GM12878 (cell line): ENCODE measurements around the gene CEBPB. TPM values are rescaled to one million over a fixed set of nuclear protein-coding genes. Genes with fewer than 3 reads are reported as not detected.

Experiments used
- ATAC-seq: fragments of 200-7000 bp; cut with Tn5 transposase; 3 replicates; pipeline ENCODE4 v1.9.1; 2020; ENCODE audit warnings: mild to moderate bottlenecking, moderate library complexity
- BruUV-seq: library from RNA; stranded (reverse); fragments of 400-500 nt; replicated peaks from 2 replicates; lab custom pipeline; 2021; lab: Mats Ljungman, UMichigan
- CTCF ChIA-PET: fragments of 300-600 bp; sonication (Branson Sonifier 250); formaldehyde crosslinking; extraction: SDS; loops from one replicate; lab custom pipeline; 2021; ENCODE audit warnings: inconsistent platforms; lab: Yijun Ruan, JAX
- POLR2A ChIA-PET: fragments of 350-600 bp; formaldehyde crosslinking; extraction: SDS; loops from one replicate; lab custom pipeline; 2021; ENCODE audit warnings: inconsistent platforms; lab: Charles Lee
- RAD21 ChIA-PET: fragments of 300-600 bp; sonication (Branson Sonifier 250); formaldehyde crosslinking; loops from one replicate; lab custom pipeline; 2023; ENCODE audit warnings: antibody characterized with exemption; ENCODE audit not compliant: unreplicated experiment; lab: Charles Lee
- SMC1A ChIA-PET: fragments of 300-600 bp; sonication (Branson Sonifier 250); formaldehyde crosslinking; loops from one replicate; lab custom pipeline; 2023; ENCODE audit not compliant: unreplicated experiment, uncharacterized antibody; lab: Charles Lee
- DNase-seq: peaks from one replicate; pipeline ENCODE4 v3.0.0-alpha.2; 2011; ENCODE audit warnings: low read depth, low spot score
- FAIRE-seq: peaks from 3 replicates; lab custom pipeline; 2011; peaks lifted over from hg19 to GRCh38; lab: Jason Lieb, UNC
- H2AFZ ChIP-seq: 2 replicates; pipeline ENCODE4 v1.6.0; 2011; ENCODE audit warnings: low read depth, low read length, control low read depth; ENCODE audit not compliant: control insufficient read depth
- H3K27ac ChIP-seq: 2 replicates; pipeline ENCODE4 v1.5.1; 2011; ENCODE audit warnings: control low read depth; ENCODE audit not compliant: control insufficient read depth, insufficient read depth
- H3K27me3 ChIP-seq, 2 experiments: replicated peaks in 1 of 2; 2 replicates each; pipeline versions ENCODE4 v1.6.0 to v1.6.1; 2011; ENCODE audit warnings: low read length in 1 of 2; ENCODE audit not compliant: control insufficient read depth in 2 of 2, insufficient read depth in 2 of 2
- H3K36me3 ChIP-seq, 2 experiments: 2 replicates each; pipeline ENCODE4 v1.5.1; 2011; ENCODE audit warnings: low read length in 1 of 2; ENCODE audit not compliant: control insufficient read depth in 2 of 2, insufficient read depth in 2 of 2
- H3K4me1 ChIP-seq: 2 replicates; pipeline ENCODE4 v1.6.1; 2011; ENCODE audit warnings: mild to moderate bottlenecking, low read length, moderate library complexity, mixed read lengths; ENCODE audit not compliant: control insufficient read depth, insufficient read depth
- H3K4me2 ChIP-seq: 2 replicates; pipeline ENCODE4 v1.6.0; 2011; ENCODE audit warnings: control low read depth; ENCODE audit not compliant: control insufficient read depth, insufficient read depth
- H3K4me3 ChIP-seq: fragments of 200-600 bp; sonication (generic); 2 replicates; pipeline ENCODE4 v1.5.1; 2016
- H3K79me2 ChIP-seq: 2 replicates; pipeline ENCODE4 v1.6.0; 2011; ENCODE audit warnings: low read length; ENCODE audit not compliant: control insufficient read depth, insufficient read depth
- H3K9ac ChIP-seq: 2 replicates; pipeline ENCODE4 v1.8.0; 2011; ENCODE audit warnings: low read length, control low read depth, mixed read lengths; ENCODE audit not compliant: control insufficient read depth, insufficient read depth
- H3K9me3 ChIP-seq: replicated peaks from 3 replicates; pipeline ENCODE4 v1.5.1; 2011; ENCODE audit warnings: mild to moderate bottlenecking, low read length; ENCODE audit not compliant: control insufficient read depth, insufficient read depth
- H4K20me1 ChIP-seq: 2 replicates; pipeline ENCODE4 v1.6.0; 2011; ENCODE audit not compliant: control insufficient read depth, insufficient read depth
- EP300 ChIP-seq, 2 experiments: fragments of 150-350 bp in 1 of 2; IDR thresholded peaks; 2 replicates each; pipeline ENCODE4 v1.6.1; 2011 to 2012; ENCODE audit warnings: low read depth in 2 of 2, low read length in 2 of 2, borderline replicate concordance in 1 of 2, improper control_type of control experiment in 1 of 2, inconsistent platforms in 1 of 2; ENCODE audit not compliant: control insufficient read depth in 1 of 2
- ESRRA ChIP-seq: IDR thresholded peaks from 2 replicates; pipeline ENCODE4 v1.6.1; 2012; ENCODE audit warnings: mild to moderate bottlenecking, low read length, improper control_type of control experiment
- IKZF2 ChIP-seq, 2 experiments: fragments of 450-650 bp; IDR thresholded peaks; 2 replicates each; pipeline ENCODE4 v1.6.1; 2017; ENCODE audit warnings: mild to moderate bottlenecking in 2 of 2, moderate library complexity in 2 of 2
- IRF5 ChIP-seq: fragments of 450-650 bp; IDR thresholded peaks from 2 replicates; pipeline ENCODE4 v1.6.1; 2017; ENCODE audit warnings: borderline replicate concordance
- KLF5 ChIP-seq: fragments of 450-650 bp; IDR thresholded peaks from 2 replicates; pipeline ENCODE4 v1.6.1; 2014; ENCODE audit warnings: mild to moderate bottlenecking; ENCODE audit not compliant: partially characterized antibody
- NFYA ChIP-seq: IDR thresholded peaks from 2 replicates; pipeline ENCODE4 v1.6.1; 2011; ENCODE audit warnings: low read depth, mild to moderate bottlenecking, low read length, improper control_type of control experiment, borderline replicate concordance
- NR2C1 ChIP-seq: fragments of 450-650 bp; IDR thresholded peaks from 2 replicates; pipeline ENCODE4 v1.6.1; 2017; ENCODE audit warnings: antibody characterized with exemption, mild to moderate bottlenecking, moderate library complexity
- PRDM15 ChIP-seq: fragments of 450-650 bp; formaldehyde crosslinking; IDR thresholded peaks from 2 replicates; pipeline ENCODE4 v1.4.0; 2020; ENCODE audit warnings: mild to moderate bottlenecking, moderate library complexity
- RFX5 ChIP-seq: IDR thresholded peaks from 2 replicates; pipeline ENCODE4 v1.6.1; 2011; ENCODE audit warnings: low read depth, low read length, improper control_type of control experiment
- SUZ12 ChIP-seq: fragments of 200-600 bp; sonication (generic); IDR thresholded peaks from one replicate; pipeline ENCODE4 v1.6.1; 2018; ENCODE audit warnings: antibody characterized with exemption, mild to moderate bottlenecking; ENCODE audit not compliant: unreplicated experiment
- ZBTB11 ChIP-seq: fragments of 450-650 bp; formaldehyde crosslinking; IDR thresholded peaks from 2 replicates; pipeline ENCODE4 v1.5.0; 2022; ENCODE audit warnings: mild to moderate bottlenecking, missing genetic modification characterization
- WGBS: methylation state at CpG from one replicate; pipeline ENCODE4 v1.1.6; 2016; ENCODE audit warnings: low lambda C conversion rate; ENCODE audit not compliant: insufficient replicate concordance, insufficient coverage; ENCODE audit errors: missing lambda C conversion rate; 5-methylcytosine and 5-hydroxymethylcytosine counted together
- in situ Hi-C: fragments of 300-500 bp; cut with MboI; formaldehyde crosslinking; loops from 9 replicates; pipeline ENCODE4 v1.14.3; 2018; ENCODE audit warnings: mixed read lengths
- intact Hi-C: fragments of 100-400 bp; cut with micrococcal nuclease; formaldehyde crosslinking; loops from one replicate; pipeline ENCODE4 v1.14.2; 2022; ENCODE audit not compliant: unreplicated experiment
- polyA plus RNA-seq, 11 experiments: library from polyadenylated mRNA; depleted of rRNA in 4 of 11; unstranded in 6 of 11; stranded (reverse) in 5 of 11; fragments of >200 nt; fragmentation: Nextera tagmentation in 4 of 11; fragmentation: Illumina TruSeq in 1 of 11; extraction: Ambion mirVana in 4 of 11; extraction: Trizol in 1 of 11; gene quantifications; 1 replicate in 1 of 11; 2 replicates in 10 of 11; pipeline versions ENCODE4 v1.2.1 to v1.2.3, GENCODE V29; 2011 to 2016; ENCODE audit warnings: inconsistent platforms in 2 of 11, missing spikeins in 2 of 11, low read depth in 1 of 11
- total RNA-seq, 4 experiments: library from RNA; depleted of rRNA in 3 of 4; stranded (reverse); fragments of >200 nt in 3 of 4; fragmentation: Illumina TruSeq in 1 of 4; extraction: Trizol in 1 of 4; gene quantifications; 2 replicates each; pipeline versions ENCODE4 v1.2.1 to v1.2.3, GENCODE V29; 2013 to 2021

Gene CEBPB
- total and polyA plus RNA-seq, 10 of the 15 experiments (the other 5 are each of a cell fraction or from before 2014, with no cell fraction given): 0.18 to 8.8 (median 1.6) TPM

DNA sequence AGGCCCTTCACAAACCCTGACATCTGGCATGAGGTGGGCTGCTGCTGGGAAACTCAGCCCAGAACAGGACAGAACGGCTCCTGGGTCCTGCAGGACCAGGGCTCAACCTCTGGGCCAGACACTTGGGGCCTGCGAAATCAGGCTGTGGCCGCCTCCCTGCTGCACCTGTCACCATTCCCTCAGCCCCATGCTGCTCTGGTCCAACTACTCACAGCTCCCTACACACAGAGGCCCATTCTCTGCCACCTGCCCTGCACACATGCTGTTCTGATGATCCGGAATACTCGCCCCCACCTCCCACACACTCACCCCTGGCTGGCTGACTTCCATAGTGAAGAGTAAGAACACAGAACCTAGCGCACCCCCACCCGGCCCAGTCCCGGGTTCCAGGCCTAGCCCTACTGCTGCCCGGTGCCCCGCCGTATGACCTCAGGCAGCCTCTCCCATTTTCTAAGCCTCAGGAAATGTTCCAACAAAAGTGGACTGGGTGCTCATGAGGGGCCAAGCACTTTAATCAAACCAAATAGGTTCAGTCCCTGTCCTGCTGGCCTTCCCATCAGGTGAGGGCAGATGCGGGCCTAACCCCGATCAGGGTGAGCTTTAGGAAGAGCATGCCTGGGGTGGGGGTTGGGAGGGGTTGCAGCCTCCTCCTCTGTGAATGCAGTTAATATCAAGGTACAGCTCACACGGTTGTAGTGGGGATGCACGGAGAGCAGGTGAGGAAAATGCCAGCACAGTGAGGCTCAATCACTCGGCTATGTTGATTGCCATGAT lies 41.0 kb upstream of the CEBPB start:
- RAD21 ChIA-PET: interaction anchor here (0.6 to 0.9 kb wide), 2 partner anchors 33 to 781 kb away, joined by 3 read pairs; no protein-coding TSS in a partner anchor
- no peak overlapping the region for H3K9ac ChIP-seq
- no peaks in the 10 kb centered on the region for H3K27me3 ChIP-seq
- DNase-seq (no peak), ATAC-seq (no peak), FAIRE-seq (no peak)
- H3K4me2 ChIP-seq: peak overlapping the region; percentile 2; the same call in 1 of the 2 replicates
- SMC1A ChIA-PET: interaction anchor here (2.8 kb wide), 1 partner anchor 17 kb away, joined by 12 read pairs; no protein-coding TSS in a partner anchor
- H3K9me3 ChIP-seq: no peaks in the 10 kb centered on the region
- CTCF ChIA-PET: interaction anchor here (0.6 to 5.5 kb wide), 4 partner anchors 17 to 29 kb away, joined by 3 to 49 read pairs (median 13); no protein-coding TSS in a partner anchor
- H3K4me1 ChIP-seq: peaks cover 23% of the 10 kb centered on the region
- H2AFZ ChIP-seq: no peak overlapping the region
- POLR2A ChIA-PET: interaction anchor here (0.8 to 1.5 kb wide), 3 partner anchors 17 to 34 kb away, joined by 3 to 5 read pairs (median 3); no protein-coding TSS in a partner anchor
- intact Hi-C loops (loop anchor here (5.0 kb wide), 1 partner anchor 37 kb away; the partner anchor contains the start of gene UBE2V1), in situ Hi-C loops (no loop called here)
- 0 out of 2 replicates have a peak overlapping the region, but pooled peaks have one; percentile 17 for H3K4me3 ChIP-seq
- 94% methylated on average over 16 of the region's 16 CpGs for WGBS
- H4K20me1 ChIP-seq: no peaks in the 10 kb centered on the region
- H3K79me2 ChIP-seq: peaks cover 62% of the 10 kb centered on the region
- H3K36me3 ChIP-seq: peaks cover 3 to 4% of the 10 kb centered on the region in 2 experiments; a peak in 3 of 4 replicates
- BruUV-seq: no TSS peak
- no peak overlapping the region for H3K27ac ChIP-seq
- TF ChIP-seq PRDM15 (CRISPR knock-in tag) (no peak), ZBTB11 (CRISPR knock-in tag) (no peak), IKZF2 (IDR thresholded peaks at IDR 0.05) (no peak), NR2C1 (no peak), ESRRA (no peak), NFYA (no peak), RFX5 (no peak), IRF5 (no peak), EP300 (IDR thresholded peaks at IDR 0.05; ENCODE audit: borderline replicate concordance in 1 of 2, control insufficient read depth in 1 of 2, low read depth in 2 of 2, low read length in 2 of 2) (no peak), KLF5 (no peak), SUZ12 (no peak)
